ENCODE data around the gene DYNLL1. TPM values are rescaled to one million over a fixed set of nuclear protein-coding genes. Genes with fewer than 3 reads are reported as not detected.
"Not testable (repeated sequence)": the region's sequence is repeated elsewhere in the genome, so short reads cannot be mapped to it uniquely, and the experiment has no call there.

The DYNLL1 gene
- polyA plus RNA-seq, 2 of the 4 experiments (the other 2 are of a cell fraction) = 735 to 744 TPM

DNA sequence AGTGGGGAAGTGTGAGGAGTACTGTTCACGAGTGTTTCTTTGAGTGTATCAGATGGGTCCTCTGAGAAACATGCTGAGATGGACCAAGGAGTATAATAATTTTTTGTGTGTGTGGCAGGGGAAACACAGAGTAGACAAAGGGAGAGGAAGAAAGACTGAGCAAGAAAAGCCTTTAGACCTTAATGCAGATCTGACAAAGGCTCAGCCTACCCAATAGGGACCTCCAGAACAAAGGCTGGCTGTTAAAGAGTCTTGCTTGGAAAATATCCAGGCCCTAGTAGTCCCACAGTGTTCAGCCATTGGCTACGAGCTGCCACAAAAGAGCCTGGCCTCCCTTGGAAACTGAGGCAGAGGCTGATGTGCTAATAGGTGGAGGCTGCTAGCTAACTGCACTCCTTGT lies 19.6 kb downstream of the DYNLL1 start:
- no peak for FAIRE-seq
- no peak for DNase-seq (ENCODE audit: low read depth in 1 of 2, low spot score in 1 of 2)
- ATAC-seq = no peak
- Histone ChIP-seq H3K27ac (no peak overlapping the region), H3K4me3 (no peak overlapping the region), H3K9me3 (no peaks in the 10 kb centered on the region), H3K4me2 (no peak overlapping the region), H3K4me1 (no peaks in the 10 kb centered on the region)
- ChIA-PET CTCF (interaction anchor here (0.7 to 1.0 kb wide), 2 partner anchors 65 to 328 kb away, joined by 3 read pairs; no protein-coding TSS in a partner anchor), POLR2A (interaction anchor here (0.6 to 1.6 kb wide), 2 partner anchors 14 to 18 kb away, joined by 5 to 7 read pairs; partner anchors contain the start of gene COQ5)
- TF ChIP-seq, protein P1, sequence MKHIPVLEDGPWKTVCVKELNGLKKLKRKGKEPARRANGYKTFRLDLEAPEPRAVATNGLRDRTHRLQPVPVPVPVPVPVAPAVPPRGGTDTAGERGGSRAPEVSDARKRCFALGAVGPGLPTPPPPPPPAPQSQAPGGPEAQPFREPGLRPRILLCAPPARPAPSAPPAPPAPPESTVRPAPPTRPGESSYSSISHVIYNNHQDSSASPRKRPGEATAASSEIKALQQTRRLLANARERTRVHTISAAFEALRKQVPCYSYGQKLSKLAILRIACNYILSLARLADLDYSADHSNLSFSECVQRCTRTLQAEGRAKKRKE (CRISPR knock-in tag; IDR thresholded peaks at IDR 0.05; ENCODE audit: low read depth) = no peak
- TF ChIP-seq HOXA7 (CRISPR knock-in tag; IDR thresholded peaks at IDR 0.05) (no peak), JUNB (IDR thresholded peaks at IDR 0.05) (no peak), KDM5A (IDR thresholded peaks at IDR 0.05) (no peak), NFE2L2 (conservative IDR thresholded peaks at IDR 0.05; ENCODE audit: low read length) (no peak), RFX5 (IDR thresholded peaks at IDR 0.05) (no peak), RARB (CRISPR knock-in tag; IDR thresholded peaks at IDR 0.05) (no peak), POLR2A (IDR thresholded peaks at IDR 0.05; ENCODE audit: low read length) (no peak), CBX8 (IDR thresholded peaks at IDR 0.05) (no peak), PHF8 (IDR thresholded peaks at IDR 0.05; ENCODE audit: borderline replicate concordance, low read depth) (no peak), NPAS2 (CRISPR knock-in tag; IDR thresholded peaks at IDR 0.05; ENCODE audit: borderline replicate concordance) (no peak), ZSCAN20 (CRISPR knock-in tag; IDR thresholded peaks at IDR 0.05) (no peak), ZC3H11A (IDR thresholded peaks at IDR 0.05) (no peak), CBX2 (IDR thresholded peaks at IDR 0.05; ENCODE audit: borderline replicate concordance, low read depth) (no peak), ESRRA (IDR thresholded peaks at IDR 0.05; ENCODE audit: borderline replicate concordance, low read length) (no peak), CHD4 (IDR thresholded peaks at IDR 0.05; ENCODE audit: borderline replicate concordance) (no peak), RCOR1 (IDR thresholded peaks at IDR 0.05; ENCODE audit: low read depth, low read length) (no peak), CEBPB (IDR thresholded peaks at IDR 0.05) (no peak)
- TF ChIP-seq, protein P2, sequence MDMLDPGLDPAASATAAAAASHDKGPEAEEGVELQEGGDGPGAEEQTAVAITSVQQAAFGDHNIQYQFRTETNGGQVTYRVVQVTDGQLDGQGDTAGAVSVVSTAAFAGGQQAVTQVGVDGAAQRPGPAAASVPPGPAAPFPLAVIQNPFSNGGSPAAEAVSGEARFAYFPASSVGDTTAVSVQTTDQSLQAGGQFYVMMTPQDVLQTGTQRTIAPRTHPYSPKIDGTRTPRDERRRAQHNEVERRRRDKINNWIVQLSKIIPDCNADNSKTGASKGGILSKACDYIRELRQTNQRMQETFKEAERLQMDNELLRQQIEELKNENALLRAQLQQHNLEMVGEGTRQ (IDR thresholded peaks at IDR 0.05) = no peak
- TF ChIP-seq, protein P3, sequence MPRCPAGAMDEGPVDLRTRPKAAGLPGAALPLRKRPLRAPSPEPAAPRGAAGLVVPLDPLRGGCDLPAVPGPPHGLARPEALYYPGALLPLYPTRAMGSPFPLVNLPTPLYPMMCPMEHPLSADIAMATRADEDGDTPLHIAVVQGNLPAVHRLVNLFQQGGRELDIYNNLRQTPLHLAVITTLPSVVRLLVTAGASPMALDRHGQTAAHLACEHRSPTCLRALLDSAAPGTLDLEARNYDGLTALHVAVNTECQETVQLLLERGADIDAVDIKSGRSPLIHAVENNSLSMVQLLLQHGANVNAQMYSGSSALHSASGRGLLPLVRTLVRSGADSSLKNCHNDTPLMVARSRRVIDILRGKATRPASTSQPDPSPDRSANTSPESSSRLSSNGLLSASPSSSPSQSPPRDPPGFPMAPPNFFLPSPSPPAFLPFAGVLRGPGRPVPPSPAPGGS (IDR thresholded peaks at IDR 0.05) = no peak
- 94% methylated on average over 2 of the region's 2 CpGs for WGBS (ENCODE audit: missing lambda C conversion rate)

DNA sequence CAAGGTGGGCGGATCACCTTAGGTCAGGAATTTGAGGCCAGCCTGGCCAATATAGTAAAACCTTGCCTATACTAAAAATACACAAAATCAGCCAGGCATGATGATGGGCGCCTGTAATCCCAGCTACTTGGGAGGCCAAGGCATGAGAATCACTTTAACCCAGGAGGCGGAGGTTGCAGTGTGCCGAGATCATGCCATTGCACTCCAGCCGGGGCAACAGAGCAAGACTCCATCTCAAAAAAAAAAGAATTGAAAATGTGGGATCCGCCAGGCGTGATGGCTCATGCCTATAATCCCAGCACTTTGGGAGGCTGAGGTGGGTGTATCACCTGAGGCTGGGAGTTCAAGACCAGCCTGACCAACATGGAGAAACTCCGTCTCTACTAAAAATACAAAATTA lies 23.4 kb downstream of the DYNLL1 start:
- ATAC-seq; H3K4me3 ChIP-seq; H3K4me1 ChIP-seq; H3K27ac ChIP-seq; FAIRE-seq; POLR2A ChIA-PET; H3K4me2 ChIP-seq; H3K9me3 ChIP-seq; DNase-seq (ENCODE audit: low read depth in 1 of 2, low spot score in 1 of 2): not testable (repeated sequence)
- CTCF ChIA-PET = interaction anchor here (0.7 to 1.0 kb wide), 3 partner anchors 63 to 386 kb away, joined by 3 read pairs; partner anchors contain the start of gene RPLP0
- WGBS (ENCODE audit: missing lambda C conversion rate) = 97% methylated on average over 8 of the region's 8 CpGs

DNA sequence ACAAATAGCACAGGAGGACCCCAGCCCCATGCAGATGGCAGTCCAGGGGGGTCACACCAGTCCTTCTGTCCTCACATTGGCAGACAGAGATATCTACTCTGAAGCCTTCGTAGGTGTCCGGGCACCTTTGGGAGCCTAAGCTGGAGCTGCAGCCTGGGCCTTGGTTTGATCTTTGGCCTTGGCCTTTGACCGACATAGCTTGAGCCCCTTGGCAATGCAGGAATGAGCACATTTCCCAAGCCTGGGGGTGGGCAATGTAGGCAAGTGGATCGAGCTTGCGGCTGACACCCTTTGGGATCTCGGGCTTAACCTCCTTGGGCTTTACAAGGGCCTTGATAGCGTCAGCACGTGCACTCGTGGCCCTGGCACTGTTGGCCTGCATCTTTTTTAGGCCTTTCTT lies 26.7 kb downstream of the DYNLL1 start:
- FAIRE-seq = no peak
- no peak for DNase-seq (ENCODE audit: low read depth in 1 of 2, low spot score in 1 of 2)
- Histone ChIP-seq H3K9me3 (no peaks in the 10 kb centered on the region), H3K4me2 (no peak overlapping the region), H3K27ac (no peak overlapping the region), H3K4me1 (peaks cover 7% of the 10 kb centered on the region; the same call in 2 of the 3 replicates), H3K4me3 (no peak overlapping the region)
- TF ChIP-seq FOSB (CRISPR knock-in tag; IDR thresholded peaks at IDR 0.05) = no peak
- TF ChIP-seq, protein P4, sequence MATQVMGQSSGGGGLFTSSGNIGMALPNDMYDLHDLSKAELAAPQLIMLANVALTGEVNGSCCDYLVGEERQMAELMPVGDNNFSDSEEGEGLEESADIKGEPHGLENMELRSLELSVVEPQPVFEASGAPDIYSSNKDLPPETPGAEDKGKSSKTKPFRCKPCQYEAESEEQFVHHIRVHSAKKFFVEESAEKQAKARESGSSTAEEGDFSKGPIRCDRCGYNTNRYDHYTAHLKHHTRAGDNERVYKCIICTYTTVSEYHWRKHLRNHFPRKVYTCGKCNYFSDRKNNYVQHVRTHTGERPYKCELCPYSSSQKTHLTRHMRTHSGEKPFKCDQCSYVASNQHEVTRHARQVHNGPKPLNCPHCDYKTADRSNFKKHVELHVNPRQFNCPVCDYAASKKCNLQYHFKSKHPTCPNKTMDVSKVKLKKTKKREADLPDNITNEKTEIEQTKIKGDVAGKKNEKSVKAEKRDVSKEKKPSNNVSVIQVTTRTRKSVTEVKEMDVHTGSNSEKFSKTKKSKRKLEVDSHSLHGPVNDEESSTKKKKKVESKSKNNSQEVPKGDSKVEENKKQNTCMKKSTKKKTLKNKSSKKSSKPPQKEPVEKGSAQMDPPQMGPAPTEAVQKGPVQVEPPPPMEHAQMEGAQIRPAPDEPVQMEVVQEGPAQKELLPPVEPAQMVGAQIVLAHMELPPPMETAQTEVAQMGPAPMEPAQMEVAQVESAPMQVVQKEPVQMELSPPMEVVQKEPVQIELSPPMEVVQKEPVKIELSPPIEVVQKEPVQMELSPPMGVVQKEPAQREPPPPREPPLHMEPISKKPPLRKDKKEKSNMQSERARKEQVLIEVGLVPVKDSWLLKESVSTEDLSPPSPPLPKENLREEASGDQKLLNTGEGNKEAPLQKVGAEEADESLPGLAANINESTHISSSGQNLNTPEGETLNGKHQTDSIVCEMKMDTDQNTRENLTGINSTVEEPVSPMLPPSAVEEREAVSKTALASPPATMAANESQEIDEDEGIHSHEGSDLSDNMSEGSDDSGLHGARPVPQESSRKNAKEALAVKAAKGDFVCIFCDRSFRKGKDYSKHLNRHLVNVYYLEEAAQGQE (IDR thresholded peaks at IDR 0.05) = no peak
- TF ChIP-seq, protein P5, sequence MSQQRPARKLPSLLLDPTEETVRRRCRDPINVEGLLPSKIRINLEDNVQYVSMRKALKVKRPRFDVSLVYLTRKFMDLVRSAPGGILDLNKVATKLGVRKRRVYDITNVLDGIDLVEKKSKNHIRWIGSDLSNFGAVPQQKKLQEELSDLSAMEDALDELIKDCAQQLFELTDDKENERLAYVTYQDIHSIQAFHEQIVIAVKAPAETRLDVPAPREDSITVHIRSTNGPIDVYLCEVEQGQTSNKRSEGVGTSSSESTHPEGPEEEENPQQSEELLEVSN (IDR thresholded peaks at IDR 0.05; ENCODE audit: borderline replicate concordance, low read depth) = no peak
- TF ChIP-seq FOXS1 (CRISPR knock-in tag; IDR thresholded peaks at IDR 0.05) = no peak
- no peak for TF ChIP-seq MAFK (IDR thresholded peaks at IDR 0.05; ENCODE audit: partially characterized antibody)
- TF ChIP-seq EHMT2 (IDR thresholded peaks at IDR 0.05; ENCODE audit: low read depth) = no peak
- no peak for TF ChIP-seq ZSCAN20 (CRISPR knock-in tag; IDR thresholded peaks at IDR 0.05)
- TF ChIP-seq JUN (IDR thresholded peaks at IDR 0.05) = no peak
- WGBS (ENCODE audit: missing lambda C conversion rate) = 95% methylated on average over 9 of the region's 9 CpGs
- ChIA-PET CTCF (interaction anchor here (0.9 kb wide), 1 partner anchor 50 kb away, joined by 4 read pairs; no protein-coding TSS in a partner anchor), POLR2A (no interaction called here)
- no peak for ATAC-seq

All from A549 (cell line).